ENCODE data around the gene CTCF.

The CTCF gene

DNA sequence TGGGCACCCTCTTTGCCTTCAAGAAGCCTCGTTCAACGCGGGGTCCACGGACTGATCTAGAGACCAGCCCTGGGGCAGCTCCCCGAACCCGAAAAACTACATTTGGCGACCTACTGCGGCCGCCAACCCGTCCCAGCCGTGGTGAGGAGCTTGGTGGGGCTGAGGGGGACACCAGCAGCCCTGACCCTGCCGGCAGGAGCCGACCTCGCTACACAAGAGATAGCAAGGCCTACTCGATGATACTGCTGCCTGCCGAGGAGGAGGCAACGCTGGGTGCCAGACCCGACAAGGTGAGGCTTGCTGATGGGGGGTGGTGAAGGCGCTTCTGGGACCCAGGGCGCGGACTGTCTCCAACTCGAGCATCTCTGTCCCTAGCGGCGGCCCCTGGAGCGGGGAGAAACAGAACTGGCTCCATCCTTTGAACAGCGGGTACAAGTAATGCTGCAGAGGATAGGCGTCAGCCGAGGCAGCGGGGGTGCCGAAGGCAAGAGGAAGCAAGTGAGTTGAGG is 92.1 kb downstream of the CTCF start:
- no peak for DNase-seq

DNA sequence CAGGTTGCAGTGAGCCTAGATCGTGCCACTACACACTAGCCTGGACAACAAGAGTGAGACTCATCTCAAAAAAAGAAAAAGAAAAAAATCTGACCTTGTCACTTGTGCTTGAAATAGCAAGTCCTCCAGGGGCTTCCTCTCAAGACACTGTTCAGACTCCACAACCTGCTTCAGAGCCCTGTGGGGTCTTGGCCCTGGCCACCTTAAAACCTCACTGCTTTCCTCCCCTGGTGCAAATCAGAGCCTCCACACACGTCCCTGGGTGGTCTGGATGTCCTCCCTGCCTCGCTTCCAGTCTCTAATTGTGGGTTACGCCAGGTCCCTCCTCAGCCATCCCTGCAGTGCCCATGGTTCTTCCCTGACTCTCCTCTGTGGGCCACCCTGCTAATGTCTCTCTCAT is 93.0 kb downstream of the CTCF start:
- no peak for DNase-seq

DNA sequence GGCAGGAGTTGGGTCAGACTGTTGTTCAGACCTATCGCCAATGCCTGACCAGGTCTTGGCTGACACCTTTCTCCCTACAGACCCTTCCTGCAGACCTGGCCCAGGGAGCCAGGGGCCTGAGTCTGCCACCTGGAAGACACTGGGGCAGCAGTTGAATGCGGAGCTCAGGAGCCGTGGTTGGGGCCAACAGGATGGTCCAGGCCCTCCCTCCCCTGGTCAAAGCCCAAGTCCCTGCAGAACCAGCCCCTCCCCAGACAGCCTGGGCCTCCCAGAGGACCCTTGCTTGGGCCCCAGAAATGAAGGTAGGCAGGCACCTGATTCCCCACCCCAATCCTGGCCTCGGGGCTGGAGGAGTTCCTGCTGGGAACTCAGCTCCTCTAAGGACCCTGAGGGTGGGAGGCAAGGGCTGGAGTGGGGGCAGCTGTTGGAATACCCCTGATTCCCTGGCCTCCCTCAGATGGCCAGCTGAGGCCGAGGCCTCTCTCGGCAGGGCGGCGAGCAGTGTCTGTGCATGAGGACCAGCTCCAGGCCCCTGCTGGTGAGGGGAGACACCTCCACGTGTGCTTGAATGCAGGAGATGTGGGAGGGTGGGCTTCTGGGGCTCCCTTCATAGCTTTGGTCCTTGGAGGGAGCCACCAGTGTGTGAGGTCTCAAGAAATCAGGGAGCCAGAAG is 94.2 kb downstream of the CTCF start:
- DNase-seq: no peak

DNA sequence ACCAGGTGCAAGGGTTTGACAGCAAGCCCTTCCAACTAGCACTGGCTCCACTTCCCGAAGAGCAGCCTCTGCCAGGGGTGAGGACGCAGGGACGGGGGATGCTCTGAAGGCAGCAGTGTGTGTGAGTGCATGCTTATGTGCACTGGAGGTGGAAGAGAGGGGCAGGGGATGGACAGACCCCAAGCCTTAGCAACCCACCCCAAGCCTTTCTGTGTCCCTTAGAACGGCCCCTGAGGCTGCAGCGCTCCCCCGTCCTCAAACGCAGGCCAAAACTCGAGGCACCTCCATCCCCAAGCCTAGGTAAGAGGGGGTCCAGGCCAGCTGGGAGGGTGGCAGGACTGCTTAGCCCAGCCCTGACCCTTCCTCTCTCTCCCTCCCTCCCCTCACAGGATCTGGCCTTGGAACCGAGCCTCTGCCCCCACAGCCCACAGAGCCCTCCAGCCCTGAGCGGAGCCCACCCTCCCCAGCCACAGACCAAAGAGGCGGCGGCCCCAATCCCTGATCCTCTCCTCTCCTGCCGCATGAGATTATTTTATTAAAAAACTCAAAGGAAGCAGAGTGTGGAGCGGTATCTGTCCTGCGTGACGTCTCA is 94.8 kb downstream of the CTCF start:
- DNase-seq: no peak

DNA sequence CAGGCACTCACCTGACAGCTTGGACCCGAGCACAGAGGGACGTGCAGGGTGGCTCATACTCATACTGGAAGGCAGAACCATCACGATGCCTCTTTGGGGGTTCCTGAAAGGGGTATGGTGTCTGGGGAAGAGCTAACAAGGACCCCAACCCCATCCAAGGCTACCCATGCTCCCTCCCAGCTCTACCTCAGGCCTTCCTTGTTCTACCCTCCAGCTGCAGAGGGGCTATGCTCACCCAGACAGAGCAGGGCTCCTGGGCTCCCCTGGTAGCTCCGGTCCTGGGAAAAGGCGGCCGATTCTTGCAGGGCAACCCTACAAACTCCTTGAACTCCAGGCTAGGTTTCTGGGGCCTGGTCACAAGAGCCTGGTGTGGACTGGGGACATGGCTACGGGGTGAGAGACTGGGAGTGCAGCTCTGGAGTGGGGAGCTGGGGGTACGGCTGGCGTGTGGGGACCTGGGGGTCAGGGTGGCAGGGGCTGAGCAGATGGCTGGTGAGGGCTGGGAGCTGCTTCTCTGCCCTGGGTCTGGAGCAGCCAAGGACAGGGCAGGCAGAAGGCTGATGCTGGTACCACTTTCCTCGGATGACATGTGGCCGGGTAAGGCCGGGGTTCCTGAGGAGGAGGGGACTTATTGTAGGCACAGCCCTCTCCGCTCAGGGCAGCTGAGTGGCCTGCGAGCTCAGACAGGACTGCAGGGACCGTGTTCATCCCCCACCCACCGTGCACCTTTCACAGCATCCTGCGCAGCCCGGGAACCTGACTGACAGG is 95.6 kb downstream of the CTCF start:
- DNase-seq: no peak

- no peak for DNase-seq
Measured at GRCh38 chr16:67658849-67659674, 96.7 kb downstream of the CTCF start.

DNA sequence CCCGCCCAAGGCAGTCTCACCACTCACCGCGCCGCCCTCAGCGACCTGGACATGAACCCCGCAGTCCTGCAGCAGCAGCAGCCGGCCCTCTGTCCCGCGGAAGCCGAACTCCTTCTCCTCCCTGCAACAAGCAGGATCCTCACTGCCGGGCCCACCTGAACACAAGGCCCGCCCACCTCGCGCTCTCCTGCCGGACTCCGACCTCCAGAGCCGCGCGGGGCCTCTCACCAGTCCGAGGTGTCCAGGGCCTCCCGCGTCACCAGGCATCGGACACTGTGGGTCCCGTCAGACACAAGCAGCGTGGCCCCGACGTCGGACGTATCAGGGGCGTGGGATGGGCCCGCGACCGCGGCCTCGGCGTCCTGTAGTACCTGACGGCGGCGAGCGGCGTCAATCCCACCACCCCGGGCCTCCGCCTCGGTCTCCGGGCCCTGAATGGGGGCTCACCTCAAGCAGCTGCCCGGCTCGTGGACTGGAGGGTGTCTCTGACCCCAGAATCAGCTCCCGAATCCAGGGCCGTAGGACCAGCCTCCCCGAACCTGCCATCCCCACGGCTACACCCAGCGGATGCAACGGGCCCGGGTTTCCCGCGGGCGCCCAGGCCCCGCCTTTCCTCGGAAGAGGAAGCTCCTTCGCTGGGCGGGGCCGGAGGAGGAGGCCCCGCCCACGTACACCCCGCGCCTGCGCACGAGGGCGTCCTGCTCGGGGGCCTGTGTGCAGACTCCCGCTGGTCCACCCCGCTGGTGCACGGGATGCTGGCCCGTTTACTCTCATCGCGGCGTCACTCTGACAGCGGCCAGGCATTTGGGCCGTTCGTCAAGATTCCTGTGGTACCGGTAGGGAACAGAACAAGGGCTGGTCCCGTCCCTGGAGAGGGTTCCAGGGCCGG is 97.6 kb downstream of the CTCF start, which contains the start of gene ACD:
ACD (minus strand) TSS at position 586 of the 889 bp plus-strand sequence; CDS start at position 546, 40 bp downstream.
- DNase-seq: peak; percentile 87 to 94 (median 89)

- peak; percentile 88 to 97 (median 96) for DNase-seq
Measured at GRCh38 chr16:67660564-67661028, 98.3 kb downstream of the CTCF start, which contains the start of gene PARD6A. Gene PARD6A (plus strand): TSS chr16:67660960. CDS start chr16:67661039, 79 bp downstream.

- peak in 2 of 3 experiments; percentile 77 to 81 for DNase-seq
Measured at GRCh38 chr16:67661101-67661761, 98.9 kb downstream of the CTCF start.

DNA sequence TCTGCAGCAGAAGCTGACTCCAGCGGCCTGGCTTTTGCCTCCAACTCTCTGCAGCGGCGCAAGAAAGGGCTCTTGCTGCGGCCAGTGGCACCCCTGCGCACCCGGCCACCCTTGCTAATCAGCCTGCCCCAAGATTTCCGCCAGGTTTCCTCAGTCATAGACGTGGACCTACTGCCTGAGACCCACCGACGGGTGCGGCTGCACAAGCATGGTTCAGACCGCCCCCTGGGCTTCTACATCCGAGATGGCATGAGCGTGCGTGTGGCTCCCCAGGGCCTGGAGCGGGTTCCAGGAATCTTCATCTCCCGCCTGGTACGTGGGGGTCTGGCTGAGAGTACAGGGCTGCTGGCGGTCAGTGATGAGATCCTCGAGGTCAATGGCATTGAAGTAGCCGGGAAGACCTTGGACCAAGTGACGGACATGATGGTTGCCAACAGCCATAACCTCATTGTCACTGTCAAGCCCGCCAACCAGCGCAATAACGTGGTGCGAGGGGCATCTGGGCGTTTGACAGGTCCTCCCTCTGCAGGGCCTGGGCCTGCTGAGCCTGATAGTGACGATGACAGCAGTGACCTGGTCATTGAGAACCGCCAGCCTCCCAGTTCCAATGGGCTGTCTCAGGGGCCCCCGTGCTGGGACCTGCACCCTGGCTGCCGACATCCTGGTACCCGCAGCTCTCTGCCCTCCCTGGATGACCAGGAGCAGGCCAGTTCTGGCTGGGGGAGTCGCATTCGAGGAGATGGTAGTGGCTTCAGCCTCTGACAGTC is 99.7 kb downstream of the CTCF start:
- DNase-seq: no peak

- no peak for DNase-seq
Measured at GRCh38 chr16:67662653-67663010, 100.3 kb downstream of the CTCF start.

DNA sequence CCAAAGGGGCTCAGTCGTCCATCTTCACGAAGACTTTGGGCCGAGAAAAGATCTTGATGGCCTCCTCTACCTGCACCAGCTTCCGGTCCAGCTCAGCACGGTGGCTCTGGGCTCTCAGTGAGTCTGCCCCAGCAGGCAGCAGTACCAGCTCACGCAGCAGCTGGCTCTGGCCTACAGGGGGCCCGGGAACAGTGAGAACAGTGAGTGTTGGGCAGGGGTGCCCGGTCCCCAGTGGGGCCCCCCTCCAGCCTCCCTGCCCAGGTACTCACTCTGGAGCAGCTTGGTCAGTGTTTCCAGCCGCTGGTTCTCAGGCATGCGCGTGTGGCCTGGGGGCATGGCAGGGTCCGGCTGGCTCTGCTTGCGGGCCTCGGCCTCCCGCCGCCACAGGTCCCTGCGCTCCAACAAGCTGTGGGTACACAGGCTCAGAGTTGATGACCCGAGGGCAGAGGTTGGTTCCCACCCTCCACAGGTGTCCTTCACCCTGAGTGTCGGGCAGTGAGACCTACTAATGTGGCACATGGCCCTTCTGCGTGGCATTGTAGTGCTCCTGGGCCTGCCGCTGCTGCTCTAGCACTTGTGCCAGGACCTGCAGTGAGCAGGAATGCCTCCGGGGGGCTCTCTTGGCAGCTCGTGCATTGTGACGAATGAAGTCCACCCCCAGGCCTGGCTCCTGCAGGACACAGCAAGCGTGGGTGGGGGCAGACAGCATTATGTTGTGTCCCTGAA is 101.0 kb downstream of the CTCF start:
- peak in 1 of 3 experiments; percentile 2 for DNase-seq

DNA sequence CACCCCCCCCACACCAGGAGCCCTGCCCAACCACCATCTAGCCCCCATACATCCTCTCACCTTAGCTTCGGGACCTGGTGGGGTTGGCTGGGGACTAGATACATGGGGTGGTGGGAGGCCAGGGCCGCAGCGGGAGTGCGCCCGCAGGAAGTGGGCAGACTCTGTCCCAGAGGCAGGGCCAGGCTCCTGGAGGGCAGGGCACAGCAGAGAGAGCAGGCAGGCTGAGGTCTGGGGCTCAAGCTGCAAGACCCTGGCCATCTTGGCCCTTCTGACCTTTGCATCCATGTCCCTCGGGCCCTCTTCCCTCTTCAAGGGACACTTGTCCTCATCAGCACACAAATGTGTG is 101.5 kb downstream of the CTCF start:
- no peak for DNase-seq

DNA sequence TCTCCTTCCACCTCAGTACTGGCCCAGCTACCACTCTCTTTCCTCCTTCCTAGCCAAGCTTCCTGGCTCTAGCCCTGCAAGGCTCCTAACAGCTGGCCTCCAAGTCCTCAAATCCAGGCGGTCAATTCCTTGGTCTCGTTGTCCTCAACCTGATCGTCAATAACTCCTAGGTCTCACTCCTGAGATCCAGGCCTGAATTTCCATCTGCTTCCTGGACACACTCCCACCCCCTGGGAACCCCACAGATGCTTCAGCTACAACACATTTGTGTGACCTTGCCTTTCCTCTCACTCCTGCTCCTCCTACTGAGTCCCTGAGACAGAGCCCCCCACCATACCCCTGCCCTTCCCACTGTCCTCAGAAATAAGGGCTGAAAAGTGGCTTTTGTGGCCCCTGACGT is 101.9 kb downstream of the CTCF start:
- DNase-seq: no peak

DNA sequence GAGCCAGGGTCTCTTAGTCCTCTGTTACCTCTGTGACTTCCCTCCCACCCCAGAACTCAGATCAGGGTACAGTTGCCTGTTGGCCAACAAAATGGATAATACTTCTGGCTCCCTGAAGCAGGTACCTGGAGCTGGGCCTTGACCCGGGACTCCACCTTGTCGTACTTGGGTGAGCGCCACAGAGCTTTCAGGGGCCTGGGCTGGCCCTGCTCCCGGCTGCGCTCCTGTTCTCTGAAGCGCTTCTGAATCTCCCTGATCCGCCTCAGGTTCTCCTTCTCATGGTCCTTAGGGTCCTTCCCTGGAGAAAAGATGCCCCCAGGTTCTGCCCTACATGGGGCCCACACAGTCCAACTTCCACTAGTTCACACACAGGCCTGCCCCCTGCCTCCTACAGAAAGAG is 102.5 kb downstream of the CTCF start:
- no peak for DNase-seq

DNA sequence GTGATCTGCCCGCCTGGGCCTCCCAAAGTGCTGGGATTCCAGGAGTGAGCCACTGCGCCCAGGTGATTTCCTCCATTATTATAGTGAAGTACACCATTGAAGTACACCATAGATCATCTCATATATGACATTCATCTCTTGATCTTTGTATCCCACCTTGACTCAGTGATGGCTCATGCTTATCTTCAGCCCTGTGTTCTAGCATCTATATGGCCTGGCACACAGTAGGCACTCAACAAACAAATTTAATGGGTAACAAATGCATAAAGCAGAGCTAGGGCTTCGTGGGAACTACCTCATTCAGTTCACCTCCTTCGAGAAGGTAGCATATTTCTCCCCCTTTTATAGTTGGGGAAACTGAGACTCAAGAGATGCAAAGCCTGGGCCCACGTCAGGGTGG is 103.3 kb downstream of the CTCF start:
- no peak for DNase-seq

GRCh38 chr16:67666032-67666551 is 103.8 kb downstream of the CTCF start:
- DNase-seq: peak in 2 of 3 experiments; percentile 61 to 78

DNA sequence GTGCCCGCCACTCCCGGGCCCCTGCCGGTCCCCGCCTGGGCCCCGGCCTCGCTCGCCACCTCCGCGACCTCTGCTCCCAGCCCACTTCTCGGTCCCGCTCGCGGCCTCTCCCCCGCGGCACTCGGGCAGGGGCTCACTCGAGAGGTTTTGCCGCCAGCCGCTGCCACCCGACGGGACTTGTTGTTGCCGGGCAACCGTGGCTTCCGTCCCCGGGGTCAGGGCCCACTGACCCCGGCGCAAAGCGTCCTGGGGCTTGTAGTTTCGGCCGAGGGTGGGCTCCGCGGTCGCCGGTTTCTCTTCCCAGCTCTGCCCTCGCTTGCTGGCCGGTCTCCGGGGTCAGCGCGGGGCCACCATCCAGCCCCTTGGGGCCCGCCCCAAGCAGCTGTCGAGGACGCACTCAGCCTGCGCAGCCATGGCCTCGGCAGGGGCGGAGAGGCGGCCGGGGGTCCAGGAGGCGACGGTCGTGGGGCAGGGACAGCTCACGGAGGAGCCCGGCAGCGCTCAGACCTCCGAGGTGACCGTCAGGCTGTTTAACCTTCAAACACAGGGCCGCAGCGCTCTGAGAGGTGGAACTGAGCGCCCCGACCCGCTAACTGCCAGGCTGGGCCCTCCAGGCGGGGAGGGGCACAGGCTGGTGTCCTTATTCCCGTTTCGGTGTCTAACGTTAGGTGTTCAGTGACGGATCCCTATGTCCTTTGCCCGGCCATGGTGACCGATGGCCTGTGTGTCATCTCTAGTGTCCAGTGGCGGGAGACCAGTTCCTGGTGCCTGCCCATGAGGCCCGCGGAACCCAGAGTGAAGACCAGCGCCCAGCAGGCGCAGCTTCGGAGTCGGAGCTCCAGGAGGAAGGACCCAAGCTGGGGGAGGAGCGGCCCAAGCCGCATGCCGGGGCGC is 104.5 kb downstream of the CTCF start, which contains the start of the genes C16orf86 and ENKD1:
C16orf86 (plus strand) TSS at position 256 of the 894 bp plus-strand sequence; CDS start at position 413, 157 bp downstream.
ENKD1 (minus strand) TSS at position 192 of the 894 bp plus-strand sequence. CDS start 308 bp downstream, outside the sequence.
- DNase-seq: peak; percentile 64 to 86 (median 81)
